Ovary (tissue), 9 donors: Measurements from ENCODE around the gene TRMT61A. TPM values are rescaled to one million over a fixed set of nuclear protein-coding genes. Genes with fewer than 3 reads are reported as not detected.

ENCODE experiments used
- DNase-seq, 5 donors: peaks; one replicate each; pipeline ENCODE4 v3.0.0-alpha.2; 2019 to 2020
- H3K27ac ChIP-seq, 2 donors: fragments of 200-600 bp; one replicate each; pipeline versions ENCODE4 v1.5.1 to v1.8.0; 2019 to 2022
- H3K27me3 ChIP-seq: fragments of 200-600 bp; one replicate; pipeline ENCODE4 v1.8.0; 2022
- H3K36me3 ChIP-seq: fragments of 200-600 bp; sonication (generic); one replicate; pipeline ENCODE4 v1.5.1; 2019
- H3K4me1 ChIP-seq: one replicate; pipeline ENCODE4 v1.8.1; 2013; ENCODE audit warnings: mild to moderate bottlenecking, moderate library complexity; ENCODE audit not compliant: insufficient read depth
- H3K4me3 ChIP-seq: fragments of 200-600 bp; sonication (generic); one replicate; pipeline ENCODE4 v1.5.1; 2017
- H3K9me3 ChIP-seq, 2 donors: fragments of 200-600 bp in 1 of 2; sonication (generic) in 1 of 2; one replicate each; pipeline versions ENCODE4 v1.5.1 to v1.8.1; 2013 to 2019; ENCODE audit warnings: mild to moderate bottlenecking in 1 of 2, moderate library complexity in 1 of 2
- EP300 ChIP-seq: sonication (generic); formaldehyde crosslinking; IDR thresholded peaks from one replicate; pipeline ENCODE4 v1.6.1; 2017; ENCODE audit warnings: antibody characterized with exemption
- POLR2A ChIP-seq: fragments of 450-650 bp; IDR thresholded peaks from one replicate; pipeline ENCODE4 v1.6.1; 2017; ENCODE audit warnings: antibody characterized with exemption, mild to moderate bottlenecking, moderate library complexity
- WGBS, 3 donors: extraction: QIAGEN DNeasy Blood & Tissue Kit in 1 of 3; methylation state at CpG; one replicate each; pipeline versions ENCODE4 v1.1.5 to v1.1.7; 2013 to 2017; 5-methylcytosine and 5-hydroxymethylcytosine counted together
- intact Hi-C, 4 donors: fragments of 100-400 bp; cut with DNase I; formaldehyde crosslinking; loops; one replicate each; pipeline versions ENCODE4 v1.11.0 to v1.15.1; 2022 to 2023
- polyA plus RNA-seq, 2 donors: library from polyadenylated mRNA; stranded (reverse); fragments of 200-250 nt in 1 of 2; fragments of 350-450 nt in 1 of 2; fragmentation: Illumina TruSeq in 1 of 2; extraction: RNeasy Lipid Tissue Mini Kit (QIAGEN cat#74804) in 1 of 2; gene quantifications; one replicate each; pipeline ENCODE4 v1.2.3, GENCODE V29; 2013 to 2014
- total RNA-seq, 7 donors: library from RNA; depleted of rRNA in 2 of 7; stranded (reverse); fragments of >200 nt in 2 of 7; fragmentation: NEBNext Ultra II Directional in 3 of 7; extraction: Animal tissue kit (Norgen Biotek cat#: 25700) in 3 of 7; gene quantifications; one replicate each; pipeline versions ENCODE4 v1.1.0 to v1.2.4, GENCODE V29; 2016 to 2023
- TF ChIP-seq, protein P1 (sequence below), 3 donors: fragments of 450-650 bp in 2 of 3; fragments of 200-600 bp in 1 of 3; IDR thresholded peaks; one replicate each; pipeline versions ENCODE4 v1.5.1 to v1.8.0; 2016 to 2022; ENCODE audit warnings: antibody characterized with exemption in 3 of 3, mild to moderate bottlenecking in 1 of 3
- donor health status: DM: no; HTN: no; CAD: no; lungs with moderate emphysema.
- donor health status: DM: no; HTN: no; CAD: no.
- donor health status: Bipolar disorder and iron deficiency.
- donor health status: DM: yes; HTN: yes; CAD: no.
- donor health status: DM: no; HTN: no; CAD: no.
- donor health status: DM: yes; HTN: yes; CAD: no.

The TRMT61A gene
- total and polyA plus RNA-seq, 9 donors = 0.62 to 20.9 (median 12.8) TPM

DNA sequence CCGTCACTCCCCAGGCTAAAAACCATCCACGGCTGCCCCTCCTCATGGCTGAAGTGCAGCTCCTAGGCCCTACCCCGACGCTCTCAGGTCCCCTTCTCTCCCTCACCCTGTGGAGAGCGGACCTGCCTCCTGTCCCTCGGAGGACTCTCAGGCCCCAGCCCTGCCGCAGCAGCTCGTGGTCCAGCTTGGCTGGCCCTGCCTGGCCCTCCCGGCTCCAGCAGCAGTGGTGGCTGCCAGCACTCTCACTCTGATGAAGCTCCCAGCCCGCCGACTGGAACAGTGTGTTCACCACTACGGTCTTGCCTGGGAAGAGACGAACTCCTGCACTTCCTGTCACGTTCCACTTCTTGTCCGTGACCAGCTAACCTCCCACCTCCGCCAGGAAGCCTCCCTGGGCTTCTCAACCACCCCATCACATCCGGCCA lies 22.4 kb downstream of the TRMT61A start:
- Histone ChIP-seq H3K4me3 (no peak overlapping the region), H3K4me1 (no peaks in the 10 kb centered on the region), H3K27me3 (no peaks in the 10 kb centered on the region), H3K36me3 (no peaks in the 10 kb centered on the region), H3K27ac (no peak overlapping the region), H3K9me3 (no peaks in the 10 kb centered on the region)
- intact Hi-C loops = loop anchor here in 1 of 4 donors (5.0 kb wide), 1 partner anchor 34 kb away; no protein-coding TSS in a partner anchor
- TF ChIP-seq, protein P1, sequence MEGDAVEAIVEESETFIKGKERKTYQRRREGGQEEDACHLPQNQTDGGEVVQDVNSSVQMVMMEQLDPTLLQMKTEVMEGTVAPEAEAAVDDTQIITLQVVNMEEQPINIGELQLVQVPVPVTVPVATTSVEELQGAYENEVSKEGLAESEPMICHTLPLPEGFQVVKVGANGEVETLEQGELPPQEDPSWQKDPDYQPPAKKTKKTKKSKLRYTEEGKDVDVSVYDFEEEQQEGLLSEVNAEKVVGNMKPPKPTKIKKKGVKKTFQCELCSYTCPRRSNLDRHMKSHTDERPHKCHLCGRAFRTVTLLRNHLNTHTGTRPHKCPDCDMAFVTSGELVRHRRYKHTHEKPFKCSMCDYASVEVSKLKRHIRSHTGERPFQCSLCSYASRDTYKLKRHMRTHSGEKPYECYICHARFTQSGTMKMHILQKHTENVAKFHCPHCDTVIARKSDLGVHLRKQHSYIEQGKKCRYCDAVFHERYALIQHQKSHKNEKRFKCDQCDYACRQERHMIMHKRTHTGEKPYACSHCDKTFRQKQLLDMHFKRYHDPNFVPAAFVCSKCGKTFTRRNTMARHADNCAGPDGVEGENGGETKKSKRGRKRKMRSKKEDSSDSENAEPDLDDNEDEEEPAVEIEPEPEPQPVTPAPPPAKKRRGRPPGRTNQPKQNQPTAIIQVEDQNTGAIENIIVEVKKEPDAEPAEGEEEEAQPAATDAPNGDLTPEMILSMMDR (IDR thresholded peaks at IDR 0.05) = no peak
- TF ChIP-seq EP300 = no peak
- no peak for TF ChIP-seq POLR2A
- WGBS, 3 donors = 74 to 78% (median 76%) methylated on average over 17 of the region's 17 CpGs
- DNase-seq = peak in 3 of 5 donors; percentile 18 to 62 (median 24)

DNA sequence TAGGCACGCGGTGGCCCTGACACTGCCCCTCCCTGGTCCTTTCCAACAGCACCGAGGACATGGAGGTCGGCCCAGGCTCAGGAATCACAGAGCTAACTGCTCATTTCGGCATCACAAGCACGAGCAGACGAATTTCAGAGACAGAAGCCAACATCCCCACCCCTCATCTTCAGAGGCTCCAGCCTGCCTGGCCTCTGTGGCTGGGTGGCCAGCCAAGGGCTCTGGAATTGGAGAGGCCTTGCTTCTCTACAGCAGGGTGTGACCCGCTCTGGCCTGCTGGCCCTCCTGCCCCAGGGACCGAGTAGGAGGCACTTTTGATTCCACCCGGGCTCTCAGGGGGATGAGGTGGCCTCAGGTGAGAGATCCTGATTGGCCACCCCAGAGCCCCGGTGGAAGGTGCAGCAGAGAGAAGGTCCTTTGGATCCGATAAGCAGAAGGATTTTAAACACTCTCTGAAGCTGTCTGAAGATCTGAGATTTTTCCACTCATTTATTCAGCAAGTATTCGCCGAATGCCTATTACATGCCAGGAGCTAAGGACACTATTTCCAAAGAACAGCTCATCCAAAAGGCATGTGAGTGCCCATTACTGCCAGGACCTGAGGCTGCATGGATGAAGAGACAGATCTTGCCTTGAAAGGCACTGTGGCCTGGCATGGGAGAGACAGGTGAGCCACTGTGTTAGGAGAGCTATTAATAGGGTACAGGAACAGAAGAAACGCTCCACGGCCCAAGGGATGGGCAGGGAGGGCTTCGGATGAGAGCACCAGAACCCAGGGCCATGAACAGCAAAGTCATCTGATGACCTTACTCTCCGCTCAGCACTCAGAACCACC lies 23.2 kb downstream of the TRMT61A start:
- no peaks in the 10 kb centered on the region for H3K9me3 ChIP-seq
- no peaks in the 10 kb centered on the region for H3K27me3 ChIP-seq
- peak in 2 of 5 donors; percentile 9 to 35 for DNase-seq
- 57 to 75% (median 73%) methylated on average over 18 of the region's 18 CpGs for WGBS, 3 donors
- peak overlapping the region in 1 of 2 donors; percentile 45 for H3K27ac ChIP-seq
- H3K4me3 ChIP-seq = no peak overlapping the region
- intact Hi-C loops = loop anchor here in 1 of 4 donors (5.0 kb wide), 1 partner anchor 35 kb away; no protein-coding TSS in a partner anchor
- H3K36me3 ChIP-seq = no peaks in the 10 kb centered on the region
- TF ChIP-seq EP300 (no peak), POLR2A (no peak)
- TF ChIP-seq, protein P1 (IDR thresholded peaks at IDR 0.05) = no peak
- peaks cover 1% of the 10 kb centered on the region for H3K4me1 ChIP-seq

DNA sequence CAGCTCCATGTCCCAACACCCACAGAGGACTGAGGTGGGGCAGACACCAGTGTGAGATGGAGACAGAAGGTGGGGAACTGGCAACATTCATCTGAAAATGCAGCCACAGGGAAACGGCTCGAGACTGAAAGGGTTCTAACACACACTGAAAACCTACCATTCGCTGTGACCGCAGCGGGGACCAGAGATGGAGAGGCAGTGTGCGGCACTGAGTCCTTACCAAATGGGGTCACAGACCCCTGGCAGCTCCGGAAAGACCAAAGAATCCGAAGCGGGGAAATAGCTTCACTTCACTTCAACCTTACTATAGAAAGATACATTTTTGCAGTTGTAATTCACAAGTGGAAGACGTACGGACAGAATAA lies 23.8 kb downstream of the TRMT61A start:
- DNase-seq = peak in 1 of 5 donors; percentile 15
- H3K9me3 ChIP-seq = no peaks in the 10 kb centered on the region
- no peak overlapping the region for H3K4me3 ChIP-seq
- intact Hi-C loops = loop anchor here in 1 of 4 donors (5.0 kb wide), 1 partner anchor 36 kb away; no protein-coding TSS in a partner anchor
- 93 to 95% (median 94%) methylated on average over 11 of the region's 11 CpGs for WGBS, 3 donors
- H3K27ac ChIP-seq = no peak overlapping the region
- TF ChIP-seq, protein P1 (IDR thresholded peaks at IDR 0.05) = no peak
- H3K36me3 ChIP-seq = no peaks in the 10 kb centered on the region
- H3K27me3 ChIP-seq = no peaks in the 10 kb centered on the region
- peaks cover 1% of the 10 kb centered on the region for H3K4me1 ChIP-seq

GRCh38 chr14:103555559-103556337 lies 26.8 kb downstream of the TRMT61A start:
- Histone ChIP-seq H3K4me3 (no peak overlapping the region), H3K9me3 (no peaks in the 10 kb centered on the region), H3K27me3 (no peaks in the 10 kb centered on the region), H3K36me3 (no peaks in the 10 kb centered on the region), H3K27ac (no peak overlapping the region), H3K4me1 (peaks cover 1% of the 10 kb centered on the region)
- intact Hi-C loops = no loop called here
- TF ChIP-seq EP300 (no peak), POLR2A (no peak)
- TF ChIP-seq, protein P1 (IDR thresholded peaks at IDR 0.05) = no peak
- DNase-seq = peak in 1 of 5 donors; percentile 18
- WGBS, 3 donors = 68 to 75% (median 74%) methylated on average over 14 to 15 of the region's 15 CpGs
